Kidney (tissue), 14 donors: ENCODE results near the gene WDR70. TPM values are rescaled to one million over a fixed set of nuclear protein-coding genes. Genes with fewer than 3 reads are reported as not detected.

Source experiments
- DNase-seq, 5 donors: peaks; one replicate each; pipeline ENCODE4 v3.0.0-alpha.2; 2013 to 2020
- FAIRE-seq: peaks from 2 replicates; lab custom pipeline; 2012; peaks lifted over from hg19 to GRCh38; lab: Jason Lieb, UNC
- H3K27ac ChIP-seq, 2 donors: one replicate each; pipeline ENCODE4 v1.7.0; 2013; ENCODE audit warnings: low read depth in 2 of 2, low read length in 2 of 2, inconsistent platforms in 1 of 2
- H3K27me3 ChIP-seq: one replicate; pipeline ENCODE4 v1.7.1; 2013; ENCODE audit warnings: low read length, inconsistent platforms; ENCODE audit not compliant: control insufficient read depth, insufficient read depth
- H3K36me3 ChIP-seq, 3 donors: one replicate each; pipeline versions ENCODE4 v1.7.0 to v1.7.1; 2013; ENCODE audit warnings: low read length in 3 of 3, control low read depth in 1 of 3, inconsistent platforms in 1 of 3; ENCODE audit not compliant: insufficient read depth in 3 of 3, control insufficient read depth in 2 of 3
- H3K4me1 ChIP-seq, 3 donors: one replicate each; pipeline versions ENCODE4 v1.7.0 to v1.7.1; 2013; ENCODE audit warnings: low read length in 3 of 3, inconsistent platforms in 1 of 3, low read depth in 1 of 3; ENCODE audit not compliant: control insufficient read depth in 2 of 3, insufficient read depth in 2 of 3
- H3K4me3 ChIP-seq, 3 donors: one replicate each; pipeline versions ENCODE4 v1.7.0 to v1.8.1; 2013; ENCODE audit warnings: low read length in 3 of 3, control low read depth in 1 of 3, inconsistent platforms in 1 of 3
- H3K9ac ChIP-seq, 3 donors: one replicate each; pipeline versions ENCODE4 v1.7.0 to v1.7.1; 2013; ENCODE audit warnings: low read length in 3 of 3, control low read depth in 1 of 3, inconsistent platforms in 1 of 3
- H3K9me3 ChIP-seq, 3 donors: one replicate each; pipeline versions ENCODE4 v1.7.0 to v1.7.1; 2013; ENCODE audit warnings: low read length in 3 of 3, control low read depth in 1 of 3, inconsistent platforms in 1 of 3; ENCODE audit not compliant: control insufficient read depth in 2 of 3, insufficient read depth in 1 of 3
- intact Hi-C: fragments of 100-400 bp; cut with DNase I; formaldehyde crosslinking; loops from one replicate; pipeline ENCODE4 v1.11.1; 2022
- polyA plus RNA-seq: library from polyadenylated mRNA; stranded (reverse); fragments of 350-450 nt; fragmentation: Illumina TruSeq; extraction: RNeasy Lipid Tissue Mini Kit (QIAGEN cat#74804); gene quantifications from one replicate; pipeline ENCODE4 v1.2.3, GENCODE V29; 2014; ENCODE audit warnings: low read depth, low replicate concordance; ENCODE audit not compliant: insufficient read depth
- total RNA-seq: library from RNA; stranded (reverse); fragmentation: NEBNext Ultra II Directional; extraction: Animal tissue kit (Norgen Biotek cat#: 25700); gene quantifications from one replicate; pipeline ENCODE4 v1.2.1, GENCODE V29; 2021
- TF ChIP-seq, protein P1 (sequence below): IDR thresholded peaks from 3 replicates; pipeline ENCODE4 v1.5.1; 2012; ENCODE audit warnings: mild to moderate bottlenecking, moderate library complexity, borderline replicate concordance; ENCODE audit not compliant: insufficient read depth; ENCODE audit errors: extremely low read depth
- donor health status: control.
- donor health status: control.
- donor health status: control.
- donor health status: control.
- donor health status: control.
- donor health status: DM: yes; HTN: yes; CAD: no.
- donor health status: Normal renal cell carcinoma (clear cell type).

WDR70 gene
- total and polyA plus RNA-seq, 2 donors from 2014 or later = 27.2 to 32.3 TPM

DNA sequence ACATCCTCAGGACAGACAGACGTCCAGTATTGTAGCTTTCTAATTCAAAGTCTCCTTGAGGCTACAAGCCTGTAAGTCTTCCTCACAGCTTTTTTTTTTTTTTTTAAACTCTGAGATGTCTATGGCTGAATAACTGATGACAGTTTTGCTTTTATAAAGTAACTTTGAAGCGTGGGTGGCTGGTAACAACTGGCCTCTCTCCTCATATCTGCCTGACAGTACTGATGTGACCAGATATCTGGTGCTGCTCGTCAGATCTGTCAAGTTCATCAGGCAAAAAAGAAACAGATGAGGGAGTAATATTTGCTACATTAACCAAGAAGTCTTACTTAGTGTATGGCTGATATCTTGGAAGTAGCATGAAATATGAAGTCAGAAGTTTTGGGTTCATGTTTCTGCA, 388.1 kb downstream of the WDR70 start:
- H3K36me3 ChIP-seq = no peaks in the 10 kb centered on the region
- no peaks in the 10 kb centered on the region for H3K4me1 ChIP-seq
- H3K4me3 ChIP-seq = no peak overlapping the region
- intact Hi-C loops = no loop called here
- FAIRE-seq = no peak
- no peaks in the 10 kb centered on the region for H3K27me3 ChIP-seq
- no peak for DNase-seq
- H3K9me3 ChIP-seq = no peaks in the 10 kb centered on the region
- TF ChIP-seq, protein P1, sequence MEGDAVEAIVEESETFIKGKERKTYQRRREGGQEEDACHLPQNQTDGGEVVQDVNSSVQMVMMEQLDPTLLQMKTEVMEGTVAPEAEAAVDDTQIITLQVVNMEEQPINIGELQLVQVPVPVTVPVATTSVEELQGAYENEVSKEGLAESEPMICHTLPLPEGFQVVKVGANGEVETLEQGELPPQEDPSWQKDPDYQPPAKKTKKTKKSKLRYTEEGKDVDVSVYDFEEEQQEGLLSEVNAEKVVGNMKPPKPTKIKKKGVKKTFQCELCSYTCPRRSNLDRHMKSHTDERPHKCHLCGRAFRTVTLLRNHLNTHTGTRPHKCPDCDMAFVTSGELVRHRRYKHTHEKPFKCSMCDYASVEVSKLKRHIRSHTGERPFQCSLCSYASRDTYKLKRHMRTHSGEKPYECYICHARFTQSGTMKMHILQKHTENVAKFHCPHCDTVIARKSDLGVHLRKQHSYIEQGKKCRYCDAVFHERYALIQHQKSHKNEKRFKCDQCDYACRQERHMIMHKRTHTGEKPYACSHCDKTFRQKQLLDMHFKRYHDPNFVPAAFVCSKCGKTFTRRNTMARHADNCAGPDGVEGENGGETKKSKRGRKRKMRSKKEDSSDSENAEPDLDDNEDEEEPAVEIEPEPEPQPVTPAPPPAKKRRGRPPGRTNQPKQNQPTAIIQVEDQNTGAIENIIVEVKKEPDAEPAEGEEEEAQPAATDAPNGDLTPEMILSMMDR = no peak
- H3K9ac ChIP-seq = no peak overlapping the region
- H3K27ac ChIP-seq = no peak overlapping the region

DNA sequence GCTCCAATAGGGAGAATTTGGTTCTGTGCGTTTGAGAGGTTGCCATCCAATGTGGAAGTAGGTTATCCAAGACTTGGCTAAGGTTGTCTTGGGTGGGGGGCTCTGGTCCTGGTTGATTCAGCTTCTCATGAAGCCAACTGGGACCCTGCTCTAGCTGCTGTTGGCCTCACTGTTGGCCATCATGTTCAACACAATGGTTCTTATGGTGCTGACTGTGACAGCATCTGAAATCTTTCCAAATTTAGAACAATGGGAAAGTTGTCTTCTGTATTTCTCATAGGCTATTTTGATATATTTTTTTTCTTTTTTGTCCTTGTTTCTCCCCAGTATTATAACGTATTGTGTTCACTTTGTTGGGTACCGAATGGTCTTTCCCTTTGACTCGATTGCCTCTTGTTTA, 388.8 kb downstream of the WDR70 start:
- Histone ChIP-seq H3K9ac (no peak overlapping the region), H3K36me3 (no peaks in the 10 kb centered on the region), H3K27ac (no peak overlapping the region), H3K27me3 (no peaks in the 10 kb centered on the region), H3K4me1 (no peaks in the 10 kb centered on the region), H3K4me3 (no peak overlapping the region), H3K9me3 (no peaks in the 10 kb centered on the region)
- FAIRE-seq (no peak), DNase-seq (no peak)
- intact Hi-C loops = no loop called here
- TF ChIP-seq, protein P1 = no peak

DNA sequence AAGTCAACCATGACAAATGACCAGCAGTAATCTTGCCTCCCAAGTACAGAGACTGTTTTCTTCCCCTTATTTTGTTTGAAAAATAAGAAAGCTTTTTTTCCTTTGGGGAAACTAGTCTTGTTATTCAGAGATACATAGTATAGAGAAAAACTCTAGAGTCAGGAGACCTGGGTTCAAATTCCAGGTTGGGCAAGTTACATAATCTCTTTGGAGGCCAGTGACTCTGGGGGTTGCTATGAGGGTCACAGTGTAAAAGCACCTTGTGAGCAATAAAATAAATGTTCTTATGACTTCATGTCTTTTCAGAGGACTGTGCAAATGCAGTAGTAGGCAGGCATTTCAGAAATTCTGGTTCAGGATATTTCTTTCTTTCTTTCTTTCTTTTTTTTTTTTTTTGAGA, 389.3 kb downstream of the WDR70 start:
- H3K27me3 ChIP-seq = no peaks in the 10 kb centered on the region
- no peaks in the 10 kb centered on the region for H3K4me1 ChIP-seq
- no peak for DNase-seq
- H3K36me3 ChIP-seq = no peaks in the 10 kb centered on the region
- H3K27ac ChIP-seq = no peak overlapping the region
- intact Hi-C loops = no loop called here
- TF ChIP-seq, protein P1 = no peak
- no peak for FAIRE-seq
- no peak overlapping the region for H3K9ac ChIP-seq
- H3K4me3 ChIP-seq = no peak overlapping the region
- H3K9me3 ChIP-seq = no peaks in the 10 kb centered on the region

DNA sequence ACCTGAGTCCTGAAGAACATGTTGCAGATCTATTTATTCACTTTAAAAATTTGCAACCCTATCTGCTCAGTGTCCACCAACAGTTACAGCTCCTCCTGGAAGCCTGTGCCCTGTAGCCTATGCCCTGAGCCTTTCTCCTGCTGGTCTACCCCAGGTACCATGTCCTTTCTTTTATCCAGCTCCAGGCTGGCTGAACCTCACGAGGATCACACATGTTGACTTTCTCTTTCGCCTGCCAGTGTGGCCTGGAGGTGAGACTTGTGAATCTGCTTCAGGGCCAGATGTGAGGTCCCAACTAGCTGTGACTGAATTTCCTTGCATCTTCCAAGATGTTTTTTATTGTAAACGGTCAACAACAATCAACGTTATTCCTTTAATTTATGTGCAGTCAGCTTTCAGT, 390.0 kb downstream of the WDR70 start:
- Histone ChIP-seq H3K9me3 (no peaks in the 10 kb centered on the region), H3K4me3 (no peak overlapping the region), H3K36me3 (no peaks in the 10 kb centered on the region), H3K9ac (no peak overlapping the region), H3K4me1 (no peaks in the 10 kb centered on the region), H3K27me3 (no peaks in the 10 kb centered on the region), H3K27ac (no peak overlapping the region)
- intact Hi-C loops = no loop called here
- DNase-seq = no peak
- no peak for FAIRE-seq
- TF ChIP-seq, protein P1 = no peak
